ENCODE results near the gene KNL1.
A peak's percentile ranks its signal among the peaks of the same experiment; 100 is the strongest.

Gene KNL1

DNA sequence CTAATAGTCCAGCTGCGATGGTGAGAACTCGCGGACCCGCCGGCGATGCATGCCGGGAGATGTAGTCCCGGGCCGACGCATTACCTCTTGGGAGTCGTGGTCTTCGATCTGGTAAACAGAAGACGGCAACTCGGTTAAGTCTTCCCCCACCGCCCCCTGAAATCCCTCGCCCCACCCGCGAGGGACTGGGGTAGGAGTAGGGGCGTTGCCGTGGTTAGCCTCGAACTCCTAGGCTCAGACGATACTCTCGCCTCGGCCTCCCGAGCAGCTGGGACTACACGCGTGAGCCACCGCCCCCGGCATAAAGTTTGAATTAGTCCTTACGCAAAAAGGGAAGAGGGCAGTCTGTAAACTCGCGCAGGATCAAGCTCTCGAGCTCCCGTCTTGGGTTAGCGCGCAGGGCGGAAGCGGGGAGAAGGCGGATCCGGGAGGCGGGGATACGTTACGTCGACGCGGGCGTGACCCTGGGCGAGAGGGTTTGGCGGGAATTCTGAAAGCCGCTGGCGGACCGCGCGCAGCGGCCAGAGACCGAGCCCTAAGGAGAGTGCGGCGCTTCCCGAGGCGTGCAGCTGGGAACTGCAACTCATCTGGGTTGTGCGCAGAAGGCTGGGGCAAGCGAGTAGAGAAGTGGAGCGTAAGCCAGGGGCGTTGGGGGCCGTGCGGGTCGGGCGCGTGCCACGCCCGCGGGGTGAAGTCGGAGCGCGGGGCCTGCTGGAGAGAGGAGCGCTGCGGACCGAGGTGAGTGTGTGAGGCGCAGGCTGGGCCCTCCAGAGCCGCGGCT is 100.8 kb downstream of the KNL1 start, which contains the start of gene RAD51:
Gene RAD51, plus strand, starts transcription at position 487 of the 781 bp plus-strand sequence. CDS start 3,585 bp downstream, outside the sequence.
- TF ChIP-seq, protein P1, sequence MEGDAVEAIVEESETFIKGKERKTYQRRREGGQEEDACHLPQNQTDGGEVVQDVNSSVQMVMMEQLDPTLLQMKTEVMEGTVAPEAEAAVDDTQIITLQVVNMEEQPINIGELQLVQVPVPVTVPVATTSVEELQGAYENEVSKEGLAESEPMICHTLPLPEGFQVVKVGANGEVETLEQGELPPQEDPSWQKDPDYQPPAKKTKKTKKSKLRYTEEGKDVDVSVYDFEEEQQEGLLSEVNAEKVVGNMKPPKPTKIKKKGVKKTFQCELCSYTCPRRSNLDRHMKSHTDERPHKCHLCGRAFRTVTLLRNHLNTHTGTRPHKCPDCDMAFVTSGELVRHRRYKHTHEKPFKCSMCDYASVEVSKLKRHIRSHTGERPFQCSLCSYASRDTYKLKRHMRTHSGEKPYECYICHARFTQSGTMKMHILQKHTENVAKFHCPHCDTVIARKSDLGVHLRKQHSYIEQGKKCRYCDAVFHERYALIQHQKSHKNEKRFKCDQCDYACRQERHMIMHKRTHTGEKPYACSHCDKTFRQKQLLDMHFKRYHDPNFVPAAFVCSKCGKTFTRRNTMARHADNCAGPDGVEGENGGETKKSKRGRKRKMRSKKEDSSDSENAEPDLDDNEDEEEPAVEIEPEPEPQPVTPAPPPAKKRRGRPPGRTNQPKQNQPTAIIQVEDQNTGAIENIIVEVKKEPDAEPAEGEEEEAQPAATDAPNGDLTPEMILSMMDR (IDR thresholded peaks at IDR 0.05; ENCODE audit: low read depth, low read length, missing control alignments) = no peak
- Histone ChIP-seq H3K27me3 (replicated peaks) (no peaks in the 10 kb centered on the region), H3K4me3 (ENCODE audit: low read depth, low read length) (peak within 1 kb of the TSS; percentile 97), H3K36me3 (replicated peaks) (no peaks in the 10 kb centered on the region), H3K27ac (peak within 1 kb of the TSS; percentile 85)
- in situ Hi-C loops (cut with HindIII; ENCODE audit: low pct_ligation_motif_present, low sequenced_read_pairs) = no loop called here
- peak; percentile 95 for DNase-seq

DNA sequence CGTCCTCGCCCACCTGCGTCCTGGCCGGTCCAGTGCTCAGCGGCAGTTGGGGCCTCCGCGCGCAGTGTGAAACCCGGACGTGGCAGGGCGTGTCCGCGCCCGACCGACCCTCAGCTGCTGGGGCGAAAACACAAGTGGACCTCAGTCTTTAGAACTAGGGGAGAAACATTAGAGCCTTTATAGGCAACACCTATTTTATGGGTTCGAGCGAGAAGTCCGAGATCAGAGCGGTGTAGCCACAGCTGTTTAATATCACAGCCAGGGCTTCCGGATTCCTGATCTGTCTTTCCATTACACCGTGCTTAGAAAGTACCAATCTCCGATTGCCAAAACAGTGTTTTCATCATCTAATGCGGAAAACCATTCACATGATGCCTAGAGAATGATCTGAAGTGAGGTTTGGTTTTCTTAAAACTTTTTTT is 101.4 kb downstream of the KNL1 start:
- no peak for DNase-seq
- Histone ChIP-seq H3K4me3 (ENCODE audit: low read depth, low read length) (peak overlapping the region; percentile 97), H3K27me3 (replicated peaks) (no peaks in the 10 kb centered on the region), H3K36me3 (replicated peaks) (no peaks in the 10 kb centered on the region), H3K27ac (peak overlapping the region; percentile 85)
- in situ Hi-C loops (cut with HindIII; ENCODE audit: low pct_ligation_motif_present, low sequenced_read_pairs) = no loop called here
- TF ChIP-seq, protein P1 (IDR thresholded peaks at IDR 0.05; ENCODE audit: low read depth, low read length, missing control alignments) = no peak

DNA sequence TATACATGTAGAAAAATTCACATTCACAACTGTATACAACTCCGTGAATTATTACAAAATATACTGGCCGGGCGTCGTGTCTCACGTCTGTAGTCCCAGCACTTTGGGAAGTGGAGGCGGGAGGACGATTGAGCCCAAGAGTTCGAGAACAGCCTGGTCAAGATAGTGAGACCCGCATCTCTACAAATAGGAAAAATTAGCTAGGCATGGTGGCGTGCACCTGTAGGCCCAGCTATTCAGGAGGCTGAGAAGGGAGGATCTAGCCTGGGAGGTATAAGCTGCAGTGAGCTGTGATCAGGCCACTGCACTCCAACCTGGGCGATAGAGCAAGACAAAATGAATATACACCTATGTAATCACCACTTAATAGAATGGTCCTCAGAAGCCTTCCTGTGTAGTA is 102.2 kb downstream of the KNL1 start:
- Histone ChIP-seq H3K27me3 (replicated peaks) (no peaks in the 10 kb centered on the region), H3K36me3 (replicated peaks) (no peaks in the 10 kb centered on the region), H3K4me3 (ENCODE audit: low read depth, low read length) (peak overlapping the region; percentile 97), H3K27ac (no peak overlapping the region)
- in situ Hi-C loops (cut with HindIII; ENCODE audit: low pct_ligation_motif_present, low sequenced_read_pairs) = no loop called here
- TF ChIP-seq, protein P1 (IDR thresholded peaks at IDR 0.05; ENCODE audit: low read depth, low read length, missing control alignments) = no peak
- no peak for DNase-seq

DNA sequence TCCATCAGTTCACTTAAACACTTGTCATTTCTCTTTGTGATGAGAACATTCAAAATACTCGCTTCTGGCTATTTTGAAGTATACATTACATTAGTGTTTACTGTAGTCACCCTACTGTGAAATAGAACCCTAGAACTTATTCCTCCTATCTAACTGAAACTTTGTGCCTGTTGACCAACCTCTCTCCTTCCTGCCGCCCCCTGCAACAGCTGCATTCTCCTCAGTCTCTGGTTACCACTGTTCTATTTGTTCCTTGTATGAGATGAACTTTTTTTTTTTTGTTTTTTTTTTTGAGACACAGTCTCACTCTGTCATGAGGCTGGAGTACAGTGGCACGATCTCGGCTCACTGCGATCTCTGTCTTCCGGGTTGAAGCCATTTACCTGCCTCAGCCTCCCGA is 103.9 kb downstream of the KNL1 start:
- Histone ChIP-seq H3K36me3 (replicated peaks) (no peaks in the 10 kb centered on the region), H3K27me3 (replicated peaks) (no peaks in the 10 kb centered on the region), H3K27ac (no peak overlapping the region), H3K4me3 (ENCODE audit: low read depth, low read length) (no peak overlapping the region)
- in situ Hi-C loops (cut with HindIII; ENCODE audit: low pct_ligation_motif_present, low sequenced_read_pairs) = no loop called here
- no peak for DNase-seq
- TF ChIP-seq, protein P1 (IDR thresholded peaks at IDR 0.05; ENCODE audit: low read depth, low read length, missing control alignments) = no peak

DNA sequence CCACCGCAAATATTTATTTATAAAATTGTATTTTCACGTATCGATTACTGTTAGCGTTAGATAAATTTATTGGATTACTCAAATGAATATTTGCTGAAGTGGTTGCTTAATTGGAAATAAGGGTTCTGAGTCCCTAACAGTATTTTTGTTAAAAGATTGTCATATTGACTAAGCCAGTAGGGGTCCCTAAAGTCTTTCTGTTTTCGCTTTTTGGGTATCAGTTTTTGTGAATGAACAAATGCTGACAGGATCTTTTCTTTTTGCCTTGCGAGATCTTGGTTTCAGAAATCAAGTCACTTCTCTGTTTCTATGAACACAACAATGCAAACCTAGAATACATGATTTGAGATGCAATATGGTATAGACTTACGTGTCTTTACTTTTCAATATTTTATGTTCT is 108.0 kb downstream of the KNL1 start:
- in situ Hi-C loops (cut with HindIII; ENCODE audit: low pct_ligation_motif_present, low sequenced_read_pairs) = no loop called here
- no peak for DNase-seq

More for the DNA sequence above, 108.0 kb downstream of the KNL1 start:
- no peak overlapping the region for H3K4me3 ChIP-seq (ENCODE audit: low read depth, low read length)
- no peaks in the 10 kb centered on the region for H3K27me3 ChIP-seq (replicated peaks)
- no peak overlapping the region for H3K27ac ChIP-seq
- TF ChIP-seq, protein P1 (IDR thresholded peaks at IDR 0.05; ENCODE audit: low read depth, low read length, missing control alignments) = peak; percentile 12
- H3K36me3 ChIP-seq (replicated peaks) = peaks cover 2% of the 10 kb centered on the region
